Body of pancreas (tissue), 4 donors: Measurements from ENCODE around the gene FBXL4. TPM values are rescaled to one million over a fixed set of nuclear protein-coding genes. Genes with fewer than 3 reads are reported as not detected.
A peak's percentile ranks its signal among the peaks of the same experiment; 100 is the strongest.

ENCODE experiments used
- ATAC-seq: fragments of 150-250 bp; one replicate; pipeline ENCODE4 v1.9.1; 2016
- DNase-seq, 4 donors: peaks; one replicate each; pipeline ENCODE4 v3.0.0-alpha.2; 2019
- H3K27ac ChIP-seq, 4 donors: fragments of 200-600 bp; sonication (generic); 1 replicate in 3 of 4; 2 replicates in 1 of 4; pipeline versions ENCODE4 v1.5.1 to v1.6.1; 2016 to 2019; ENCODE audit warnings: mild to moderate bottlenecking in 1 of 4, mixed read lengths in 1 of 4, moderate library complexity in 1 of 4
- H3K27me3 ChIP-seq, 2 donors: fragments of 200-600 bp; sonication (generic); one replicate each; pipeline ENCODE4 v1.6.0; 2016; ENCODE audit warnings: mild to moderate bottlenecking in 1 of 2
- H3K36me3 ChIP-seq, 2 donors: fragments of 200-600 bp; sonication (generic); replicated peaks in 1 of 2; 2 replicates each; pipeline ENCODE4 v1.5.1; 2016; ENCODE audit warnings: low read depth in 2 of 2; ENCODE audit not compliant: insufficient read depth in 1 of 2
- H3K4me1 ChIP-seq: fragments of 200-600 bp; sonication (generic); one replicate; pipeline ENCODE4 v1.6.0; 2016
- H3K4me3 ChIP-seq, 2 donors: fragments of 200-600 bp; sonication (generic); 1 replicate in 1 of 2; 2 replicates in 1 of 2; pipeline ENCODE4 v1.5.1; 2016 to 2019
- H3K9me3 ChIP-seq, 3 donors: fragments of 200-600 bp; sonication (generic); 1 replicate in 2 of 3; 2 replicates in 1 of 3; pipeline ENCODE4 v1.5.1; 2016
- CTCF ChIP-seq, 7 experiments: fragments of 450-650 bp in 4 of 7; fragments of 200-600 bp in 3 of 7; sonication (generic) in 3 of 7; IDR thresholded peaks; one replicate each; pipeline ENCODE4 v1.5.1; 2016 to 2019; ENCODE audit warnings: antibody characterized with exemption in 7 of 7
- POLR2A ChIP-seq, 3 donors: fragments of 450-650 bp; IDR thresholded peaks; one replicate each; pipeline ENCODE4 v1.6.1; 2016; ENCODE audit warnings: antibody characterized with exemption in 3 of 3, mild to moderate bottlenecking in 2 of 3
- WGBS, 2 donors: methylation state at CpG; one replicate each; pipeline ENCODE4 v1.1.5; 2017; 5-methylcytosine and 5-hydroxymethylcytosine counted together
- intact Hi-C: fragments of 100-400 bp; cut with DNase I; formaldehyde crosslinking; loops from one replicate; pipeline ENCODE4 v1.15.1; 2023
- total RNA-seq, 2 donors: library from RNA; depleted of rRNA; stranded (reverse); fragments of >200 nt; gene quantifications; one replicate each; pipeline ENCODE4 v1.1.0, GENCODE V29; 2016

The FBXL4 gene
- total RNA-seq, 2 donors from 2014 or later = 9.9 to 22.8 TPM

DNA sequence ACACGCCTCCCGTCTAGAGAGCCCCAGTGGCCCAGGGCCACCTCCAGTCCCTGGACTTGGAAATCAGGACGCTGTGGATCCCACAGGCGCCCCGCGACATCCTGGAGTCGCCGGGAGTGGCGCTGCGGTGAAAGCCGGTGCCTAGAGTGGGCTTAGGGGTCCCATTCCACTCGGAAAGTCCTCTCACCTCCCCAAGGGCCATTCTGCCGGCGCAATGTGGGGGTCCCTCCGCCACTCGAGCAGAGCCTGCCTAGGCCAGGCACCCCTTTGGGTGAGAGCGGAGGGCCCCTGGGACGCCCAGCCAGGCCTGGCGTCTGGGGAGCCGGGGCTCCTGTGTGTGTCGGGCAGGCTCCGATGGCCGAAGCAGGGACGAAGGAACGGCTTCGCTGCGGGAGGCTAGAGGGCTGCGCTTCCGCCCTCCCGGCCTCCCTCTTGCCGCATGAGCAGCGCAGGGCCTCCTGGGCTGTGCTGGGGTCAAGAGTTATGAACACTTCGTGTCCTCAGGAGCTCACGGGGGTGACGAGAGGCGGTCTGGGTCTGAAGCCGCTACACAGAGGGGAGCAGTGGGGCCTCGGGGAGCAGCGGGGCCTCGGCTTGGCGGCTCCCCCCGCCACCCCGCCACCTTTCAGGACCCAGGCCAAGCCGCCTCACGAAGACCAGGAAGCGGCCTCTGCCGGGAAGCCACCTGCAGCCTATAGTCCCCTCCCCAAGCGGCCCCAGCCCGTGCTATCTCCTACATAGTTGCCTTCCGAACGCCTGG is 99.8 kb downstream of the FBXL4 start:
- Histone ChIP-seq H3K9me3 (no peaks in the 10 kb centered on the region), H3K27ac (no peak overlapping the region), H3K4me1 (peaks cover 32% of the 10 kb centered on the region), H3K36me3 (no peaks in the 10 kb centered on the region), H3K4me3 (no peak overlapping the region), H3K27me3 (peaks cover 0 to 57% of the 10 kb centered on the region in 2 donors)
- DNase-seq (peak in 2 of 4 donors; percentile 14 to 29), ATAC-seq (peak; percentile 42)
- 1 to 3% methylated on average over 25 to 48 of the region's 51 CpGs for WGBS, 2 donors
- intact Hi-C loops = loop anchor here (10.0 kb wide), 1 partner anchor 1353 kb away; no protein-coding TSS in a partner anchor
- TF ChIP-seq POLR2A (IDR thresholded peaks at IDR 0.05) = no peak

DNA sequence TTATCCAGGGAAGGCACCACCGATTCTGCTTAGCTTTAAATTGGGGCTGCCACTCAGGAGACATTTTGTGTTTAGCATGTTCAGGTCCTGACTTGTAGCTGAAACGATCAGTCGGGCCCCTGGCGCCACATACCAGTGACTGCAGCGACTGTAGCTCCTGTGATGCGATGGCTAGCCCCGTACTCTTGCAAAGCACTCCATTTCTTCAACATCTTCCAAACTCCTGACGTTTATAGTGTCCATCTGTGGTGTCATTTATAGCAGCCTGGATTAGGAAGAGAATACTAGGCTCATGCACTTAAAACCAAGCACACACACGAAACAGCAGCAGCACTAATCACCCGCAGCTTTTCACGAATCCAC is 100.3 kb downstream of the FBXL4 start:
- Histone ChIP-seq H3K4me3 (no peak overlapping the region), H3K9me3 (no peaks in the 10 kb centered on the region), H3K36me3 (no peaks in the 10 kb centered on the region), H3K27ac (no peak overlapping the region), H3K4me1 (peaks cover 32% of the 10 kb centered on the region), H3K27me3 (peaks cover 0 to 63% of the 10 kb centered on the region in 2 donors)
- DNase-seq (no peak), ATAC-seq (no peak)
- intact Hi-C loops = loop anchor here (10.0 kb wide), 1 partner anchor 1353 kb away; no protein-coding TSS in a partner anchor
- 23 to 45% methylated on average over 11 of the region's 11 CpGs for WGBS, 2 donors
- TF ChIP-seq CTCF (IDR thresholded peaks at IDR 0.05) (no peak), POLR2A (IDR thresholded peaks at IDR 0.05) (no peak)

DNA sequence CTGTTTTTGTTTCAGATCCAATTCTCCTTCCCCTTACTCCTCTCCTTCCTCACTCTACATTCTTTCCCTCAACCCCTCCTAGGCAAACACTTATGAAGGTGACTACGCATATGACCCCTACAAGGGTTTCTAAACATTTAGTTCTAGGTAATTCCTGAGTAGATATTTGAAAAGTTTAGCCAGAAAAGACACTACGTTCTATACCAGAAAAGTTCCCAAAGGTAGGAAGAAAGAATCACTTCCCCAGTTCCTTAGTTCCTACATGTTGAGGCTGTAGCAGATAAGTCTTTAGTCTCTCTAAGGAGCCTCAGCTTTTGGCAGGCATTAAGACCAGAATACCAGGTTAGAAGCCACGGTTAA is 101.7 kb downstream of the FBXL4 start:
- Histone ChIP-seq H3K9me3 (no peaks in the 10 kb centered on the region), H3K27me3 (peaks cover 0 to 73% of the 10 kb centered on the region in 2 donors), H3K4me1 (peaks cover 32% of the 10 kb centered on the region), H3K36me3 (no peaks in the 10 kb centered on the region), H3K27ac (no peak overlapping the region), H3K4me3 (no peak overlapping the region)
- intact Hi-C loops = loop anchor here (10.0 kb wide), 1 partner anchor 1351 kb away; no protein-coding TSS in a partner anchor
- DNase-seq (no peak), ATAC-seq (no peak)
- WGBS, 2 donors = 49 to 56% methylated on average over 3 of the region's 3 CpGs
- TF ChIP-seq CTCF (IDR thresholded peaks at IDR 0.05) = no peak
- TF ChIP-seq POLR2A (IDR thresholded peaks at IDR 0.05) = no peak

DNA sequence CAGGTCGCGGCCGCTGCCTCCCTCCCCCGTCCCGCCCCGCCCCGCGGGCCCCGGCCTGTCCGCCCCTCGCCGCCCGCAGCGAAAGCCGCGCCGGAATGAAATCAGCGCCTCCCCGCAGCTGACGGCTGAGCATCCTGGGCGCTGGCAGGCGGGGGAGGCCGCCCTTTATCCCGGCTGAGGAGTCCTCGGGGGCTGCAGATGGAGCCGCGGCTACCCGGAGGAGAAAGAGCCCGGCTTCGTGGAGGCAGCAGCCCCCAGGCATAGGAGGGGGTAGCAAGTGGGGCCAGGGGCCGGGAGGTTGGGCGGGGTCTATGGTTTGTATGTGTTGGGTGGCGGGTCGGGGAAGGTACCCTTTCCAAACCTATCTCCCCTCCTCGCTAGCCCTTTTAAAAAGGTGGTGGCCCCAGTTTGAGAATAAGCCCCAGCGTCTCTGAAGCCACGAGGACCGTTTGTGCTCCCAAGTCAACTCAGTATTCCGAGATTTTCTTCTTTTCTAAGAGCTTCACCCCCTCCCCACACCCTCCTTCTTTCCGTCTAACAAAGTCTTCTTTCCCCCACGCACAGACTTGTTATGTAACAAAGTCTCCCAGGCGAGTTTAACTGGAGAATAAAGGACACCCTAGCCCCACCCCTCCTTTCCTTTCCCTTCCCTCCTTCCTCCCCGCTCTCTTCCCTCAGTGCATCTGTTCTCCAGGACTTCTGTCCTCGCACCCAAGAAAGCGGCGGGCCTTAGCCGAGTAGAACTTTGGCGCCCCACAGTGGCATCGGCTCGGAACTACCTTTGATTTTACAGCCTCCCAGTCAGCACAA is 102.3 kb downstream of the FBXL4 start:
- intact Hi-C loops = loop anchor here (10.0 kb wide), 1 partner anchor 1351 kb away; no protein-coding TSS in a partner anchor
- TF ChIP-seq CTCF (IDR thresholded peaks at IDR 0.05) (peak; percentile 73 to 95 (median 80)), POLR2A (IDR thresholded peaks at IDR 0.05) (no peak)
- H3K27me3 ChIP-seq = peaks cover 0 to 73% of the 10 kb centered on the region in 2 donors

More for the DNA sequence above, 102.3 kb downstream of the FBXL4 start:
- Histone ChIP-seq H3K4me1 (peaks cover 32% of the 10 kb centered on the region), H3K27ac (no peak overlapping the region), H3K36me3 (no peaks in the 10 kb centered on the region), H3K9me3 (no peaks in the 10 kb centered on the region), H3K4me3 (no peak overlapping the region)
- ATAC-seq (peak; percentile 79), DNase-seq (peak; percentile 74 to 78 (median 75))
- WGBS, 2 donors = 2 to 3% methylated on average over 24 to 45 of the region's 50 CpGs
